Measurements from ENCODE around the gene DPYSL4. TPM values are rescaled to one million over a fixed set of nuclear protein-coding genes. Genes with fewer than 3 reads are reported as not detected.

The DPYSL4 gene
- total RNA-seq, 2 donors from 2014 or later: 4.1 to 22.6 TPM

DNA sequence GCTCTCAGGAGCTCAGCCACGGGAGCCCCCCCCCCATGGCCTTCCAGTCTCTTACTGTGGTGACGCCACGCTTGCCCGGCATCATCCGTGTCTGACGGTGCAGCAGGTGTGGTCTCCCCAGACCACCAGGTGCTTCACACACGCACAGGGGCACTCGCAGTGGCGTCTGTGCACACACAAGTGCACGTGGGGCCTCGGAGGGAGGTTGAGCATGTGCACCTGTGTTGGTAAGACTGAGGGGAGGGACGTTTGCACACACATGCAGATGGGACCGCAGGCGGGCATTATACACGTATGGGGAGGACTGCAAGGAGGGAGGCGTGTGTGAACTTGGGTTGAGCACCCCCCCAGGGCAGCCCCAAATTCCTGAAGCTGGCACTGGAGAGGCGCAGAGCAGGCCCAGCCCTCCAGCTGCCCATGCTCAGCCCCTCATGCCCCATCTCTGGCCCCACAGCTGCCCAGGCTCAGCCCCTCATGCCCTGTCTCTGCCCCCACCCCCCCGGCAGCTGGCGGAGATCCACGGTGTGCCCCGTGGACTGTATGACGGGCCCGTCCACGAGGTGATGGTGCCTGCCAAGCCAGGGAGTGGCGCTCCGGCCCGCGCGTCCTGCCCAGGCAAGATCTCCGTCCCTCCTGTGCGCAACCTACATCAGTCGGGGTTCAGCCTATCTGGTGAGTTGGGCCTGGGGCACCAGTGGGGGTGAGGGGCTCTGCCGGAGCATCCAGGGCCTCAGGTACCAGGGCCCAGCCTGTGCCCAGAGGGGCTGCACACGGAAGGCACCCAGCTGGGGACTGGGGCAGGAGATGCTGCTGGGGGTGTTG lies 16.7 kb downstream of the DPYSL4 start:
- Histone ChIP-seq H3K9me3 (no peaks in the 10 kb centered on the region), H3K4me1 (replicated peaks) (no peaks in the 10 kb centered on the region), H3K36me3 (no peaks in the 10 kb centered on the region), H3K27me3 (replicated peaks; ENCODE audit: insufficient read depth) (no peaks in the 10 kb centered on the region), H3K27ac (no peak overlapping the region), H3K4me3 (no peak overlapping the region)
- intact Hi-C loops (cut with DNase I): no loop called here
- no peak for DNase-seq (ENCODE audit: low spot score)
- WGBS: 89% methylated on average over 33 of the region's 34 CpGs
- no peak for TF ChIP-seq POLR2AphosphoS5 (IDR thresholded peaks at IDR 0.05)

DNA sequence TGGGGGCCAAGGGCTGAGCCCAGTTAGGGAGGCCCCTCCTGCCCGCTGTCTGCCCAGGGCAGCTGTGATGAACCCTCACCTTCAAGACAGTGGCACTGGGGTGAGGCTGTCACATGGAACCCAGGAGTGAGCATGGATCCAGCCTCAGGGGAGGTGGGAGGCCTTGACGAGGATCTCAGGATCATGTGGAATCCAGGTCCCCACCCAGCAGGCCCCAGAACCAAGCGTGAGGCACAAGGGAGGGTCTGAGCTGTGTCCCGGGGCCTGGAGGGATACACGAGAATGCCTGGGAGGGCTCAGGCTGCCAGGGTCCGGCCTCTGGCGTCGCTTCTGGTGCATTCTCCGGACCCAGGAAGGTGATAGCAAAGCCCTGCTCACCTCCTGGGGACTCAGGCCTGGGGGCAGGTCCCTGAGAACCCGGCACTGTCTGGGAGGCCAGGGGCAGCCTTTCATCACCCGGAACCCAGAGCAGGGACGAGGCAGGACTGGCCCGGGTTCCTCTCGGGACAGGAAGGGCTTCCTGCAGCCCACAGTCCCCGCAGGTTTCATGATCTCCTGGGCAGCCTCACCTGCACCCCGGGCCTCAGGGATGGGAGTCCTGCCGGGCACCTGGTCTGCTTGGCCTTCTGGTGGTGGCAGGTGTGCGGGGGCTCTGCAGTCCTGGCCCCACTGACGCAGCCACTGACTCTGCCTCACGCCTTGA lies 17.5 kb downstream of the DPYSL4 start:
- intact Hi-C loops (cut with DNase I): no loop called here
- DNase-seq (ENCODE audit: low spot score): no peak
- Histone ChIP-seq H3K9me3 (no peaks in the 10 kb centered on the region), H3K27ac (no peak overlapping the region), H3K36me3 (no peaks in the 10 kb centered on the region), H3K27me3 (replicated peaks; ENCODE audit: insufficient read depth) (no peaks in the 10 kb centered on the region), H3K4me1 (replicated peaks) (no peaks in the 10 kb centered on the region), H3K4me3 (no peak overlapping the region)
- TF ChIP-seq POLR2A (IDR thresholded peaks at IDR 0.05) (no peak), POLR2AphosphoS5 (IDR thresholded peaks at IDR 0.05) (no peak)
- TF ChIP-seq, protein P1, sequence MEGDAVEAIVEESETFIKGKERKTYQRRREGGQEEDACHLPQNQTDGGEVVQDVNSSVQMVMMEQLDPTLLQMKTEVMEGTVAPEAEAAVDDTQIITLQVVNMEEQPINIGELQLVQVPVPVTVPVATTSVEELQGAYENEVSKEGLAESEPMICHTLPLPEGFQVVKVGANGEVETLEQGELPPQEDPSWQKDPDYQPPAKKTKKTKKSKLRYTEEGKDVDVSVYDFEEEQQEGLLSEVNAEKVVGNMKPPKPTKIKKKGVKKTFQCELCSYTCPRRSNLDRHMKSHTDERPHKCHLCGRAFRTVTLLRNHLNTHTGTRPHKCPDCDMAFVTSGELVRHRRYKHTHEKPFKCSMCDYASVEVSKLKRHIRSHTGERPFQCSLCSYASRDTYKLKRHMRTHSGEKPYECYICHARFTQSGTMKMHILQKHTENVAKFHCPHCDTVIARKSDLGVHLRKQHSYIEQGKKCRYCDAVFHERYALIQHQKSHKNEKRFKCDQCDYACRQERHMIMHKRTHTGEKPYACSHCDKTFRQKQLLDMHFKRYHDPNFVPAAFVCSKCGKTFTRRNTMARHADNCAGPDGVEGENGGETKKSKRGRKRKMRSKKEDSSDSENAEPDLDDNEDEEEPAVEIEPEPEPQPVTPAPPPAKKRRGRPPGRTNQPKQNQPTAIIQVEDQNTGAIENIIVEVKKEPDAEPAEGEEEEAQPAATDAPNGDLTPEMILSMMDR (IDR thresholded peaks at IDR 0.05): no peak
- WGBS: 88% methylated on average over 14 of the region's 20 CpGs

DNA sequence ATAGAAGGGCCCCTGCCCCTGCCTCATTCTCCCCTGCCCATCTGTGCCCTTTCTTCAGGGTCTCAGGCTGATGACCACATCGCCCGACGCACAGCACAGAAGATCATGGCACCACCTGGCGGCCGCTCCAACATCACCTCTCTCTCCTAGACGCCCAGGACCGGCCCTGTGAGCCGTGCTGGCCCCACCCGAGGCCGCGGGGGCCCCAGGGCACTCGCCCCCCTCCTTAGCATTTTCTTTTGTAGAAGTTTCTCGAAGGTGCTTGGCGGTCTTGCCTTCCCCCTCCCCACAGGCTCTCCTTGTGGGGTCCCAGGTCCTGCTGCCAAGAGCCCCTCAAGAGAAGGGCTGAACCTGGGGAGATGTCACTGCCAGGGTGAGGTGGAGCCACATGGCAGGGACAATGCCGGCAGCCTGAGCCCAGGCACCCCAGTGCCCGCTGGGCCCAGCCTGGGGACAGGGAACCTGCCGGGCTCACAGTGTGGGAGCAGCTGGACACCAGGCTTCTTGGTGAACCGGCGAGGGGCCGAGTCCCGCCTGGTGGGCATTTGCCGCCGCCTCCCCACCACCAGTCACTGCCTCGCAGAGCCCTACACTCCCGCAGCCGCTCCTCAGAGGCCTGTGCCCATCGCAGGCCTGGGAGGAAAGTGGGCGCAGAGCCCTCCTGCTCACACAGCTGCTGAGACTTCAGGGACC lies 18.2 kb downstream of the DPYSL4 start:
- DNase-seq (ENCODE audit: low spot score): no peak
- TF ChIP-seq, protein P1 (IDR thresholded peaks at IDR 0.05): no peak
- TF ChIP-seq POLR2AphosphoS5 (IDR thresholded peaks at IDR 0.05): no peak
- TF ChIP-seq POLR2A (IDR thresholded peaks at IDR 0.05): no peak
- intact Hi-C loops (cut with DNase I): no loop called here

DNA sequence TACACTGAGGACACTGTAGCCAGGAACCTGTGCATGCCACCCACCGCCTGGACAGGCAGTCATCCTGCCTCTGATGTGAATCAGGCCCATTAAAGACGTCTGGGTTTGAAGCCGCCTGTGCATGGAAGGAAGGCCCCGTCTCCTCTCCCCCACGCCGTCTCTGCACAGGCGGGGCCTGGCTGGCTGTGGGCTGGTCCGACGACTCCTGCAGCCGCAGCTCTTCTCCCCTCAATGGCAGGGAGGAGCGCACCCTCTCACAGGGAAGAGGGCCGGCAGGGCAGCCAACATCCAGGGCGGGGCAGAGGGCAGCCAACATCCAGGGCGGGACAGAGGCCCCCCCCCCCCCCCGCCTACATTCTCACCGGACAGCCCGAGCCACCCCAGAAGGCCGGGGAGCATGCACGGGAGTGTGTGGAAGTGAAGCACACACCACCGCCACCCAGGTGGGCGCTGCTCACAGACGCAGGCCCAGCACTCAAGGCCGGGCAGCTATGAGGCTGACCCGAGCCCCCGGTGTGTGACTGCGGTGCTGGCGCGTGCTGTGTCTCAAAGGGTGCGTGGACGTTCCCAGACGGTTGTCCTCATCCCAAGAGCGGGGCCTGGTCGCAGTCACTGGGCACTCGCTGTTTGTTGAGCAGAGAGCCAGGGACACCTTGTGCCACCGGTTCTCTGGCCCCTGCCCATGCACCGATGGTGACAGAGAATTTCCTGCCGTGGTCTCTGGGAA lies 19.1 kb downstream of the DPYSL4 start:
- Histone ChIP-seq H3K27ac (no peak overlapping the region), H3K4me3 (no peak overlapping the region), H3K4me1 (replicated peaks) (no peaks in the 10 kb centered on the region), H3K36me3 (no peaks in the 10 kb centered on the region), H3K27me3 (replicated peaks; ENCODE audit: insufficient read depth) (no peaks in the 10 kb centered on the region), H3K9me3 (no peaks in the 10 kb centered on the region)
- 62% methylated on average over 24 of the region's 37 CpGs for WGBS
- intact Hi-C loops (cut with DNase I): no loop called here
- DNase-seq (ENCODE audit: low spot score): no peak
- TF ChIP-seq, protein P1 (IDR thresholded peaks at IDR 0.05): no peak
- TF ChIP-seq POLR2A (IDR thresholded peaks at IDR 0.05) (no peak), POLR2AphosphoS5 (IDR thresholded peaks at IDR 0.05) (no peak)

More for the DNA sequence above, 18.2 kb downstream of the DPYSL4 start:
- H3K9me3 ChIP-seq: no peaks in the 10 kb centered on the region
- H3K4me1 ChIP-seq (replicated peaks): no peaks in the 10 kb centered on the region
- H3K27ac ChIP-seq: no peak overlapping the region
- 83% methylated on average over 17 of the region's 28 CpGs for WGBS
- no peak overlapping the region for H3K4me3 ChIP-seq
- no peaks in the 10 kb centered on the region for H3K36me3 ChIP-seq
- no peaks in the 10 kb centered on the region for H3K27me3 ChIP-seq (replicated peaks; ENCODE audit: insufficient read depth)

DNA sequence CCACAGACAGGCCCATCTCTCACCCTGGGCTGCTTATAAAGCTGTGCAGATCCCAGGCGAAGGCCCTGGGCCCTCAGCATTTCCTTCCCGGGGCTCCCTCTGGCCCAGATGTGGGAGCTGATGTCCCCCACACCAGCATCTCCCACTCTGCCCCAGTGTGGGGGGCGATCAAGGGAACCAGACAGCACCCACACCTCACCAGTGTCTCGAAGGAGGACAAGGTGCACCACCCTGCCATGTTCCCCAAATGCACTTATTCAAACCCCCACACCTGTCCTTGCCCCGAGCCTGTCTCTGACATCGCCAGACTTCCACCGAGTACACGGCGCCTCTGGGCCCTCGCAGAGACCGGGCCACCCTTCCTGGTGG lies 19.6 kb downstream of the DPYSL4 start:
- intact Hi-C loops (cut with DNase I): no loop called here
- Histone ChIP-seq H3K36me3 (no peaks in the 10 kb centered on the region), H3K9me3 (no peaks in the 10 kb centered on the region), H3K4me3 (no peak overlapping the region), H3K4me1 (replicated peaks) (no peaks in the 10 kb centered on the region), H3K27ac (no peak overlapping the region), H3K27me3 (replicated peaks; ENCODE audit: insufficient read depth) (no peaks in the 10 kb centered on the region)
- WGBS: 89% methylated on average over 11 of the region's 11 CpGs
- DNase-seq (ENCODE audit: low spot score): no peak
- no peak for TF ChIP-seq POLR2AphosphoS5 (IDR thresholded peaks at IDR 0.05)
- TF ChIP-seq, protein P1 (IDR thresholded peaks at IDR 0.05): no peak

Measured in prostate gland (tissue), 2 donors.